HCT116 (cell line): ENCODE measurements around the gene DENND10. TPM values are rescaled to one million over a fixed set of nuclear protein-coding genes. Genes with fewer than 3 reads are reported as not detected.

Experiments
- total RNA-seq: library from RNA; stranded (reverse); gene quantifications from one replicate; pipeline ENCODE4 v1.2.1, GENCODE V29; 2021; ENCODE audit not compliant: unreplicated experiment

The DENND10 gene
- total RNA-seq, 1 experiment from 2014 or later: 47.5 TPM

Other genes starting within 250 kb of the DENND10 start
- 1.5 TPM for gene NANOS1, start 74.4 kb upstream of the DENND10 start, total RNA-seq
- 271 TPM for gene EIF3A, start 23.3 kb upstream of the DENND10 start, total RNA-seq
- gene SFXN4, start 61.6 kb downstream of the DENND10 start, total RNA-seq: 58.2 TPM
- gene PRDX3, start 74.7 kb downstream of the DENND10 start, total RNA-seq: 281 TPM
- 7.3 TPM for gene GRK5, start 103.5 kb downstream of the DENND10 start, total RNA-seq